GM19463 (cell line): ENCODE data around the gene TBCA.
"Not testable (repeated sequence)": the region's sequence is repeated elsewhere in the genome, so short reads cannot be mapped to it uniquely, and the experiment has no call there.

ENCODE experiments used
- ATAC-seq: cut with Tn5 transposase; IDR thresholded peaks from one replicate; pipeline ENCODE4 v1.9.1; 2021; ENCODE audit warnings: mild to moderate bottlenecking, moderate library complexity; ENCODE audit not compliant: unreplicated experiment

Gene TBCA

GRCh38 chr5:77718934-77719610 is 57.1 kb downstream of the TBCA start:
- peak; percentile 88 for ATAC-seq

GRCh38 chr5:77709993-77710685 is 66.0 kb downstream of the TBCA start:
- ATAC-seq = no peak

GRCh38 chr5:77709340-77709739 is 66.8 kb downstream of the TBCA start:
- ATAC-seq = no peak

- no peak for ATAC-seq
These were observed 68.3 kb downstream of the TBCA start for GRCh38 chr5:77707791-77708190.

GRCh38 chr5:77699569-77699968 is 76.6 kb downstream of the TBCA start:
- ATAC-seq = not testable (repeated sequence)

GRCh38 chr5:77698920-77699319 is 77.2 kb downstream of the TBCA start:
- no peak for ATAC-seq

- no peak for ATAC-seq
These were observed 78.4 kb downstream of the TBCA start for GRCh38 chr5:77697692-77698091.

GRCh38 chr5:77696120-77696519 is 80.0 kb downstream of the TBCA start:
- no peak for ATAC-seq

- ATAC-seq = no peak
These were observed 82.2 kb downstream of the TBCA start for GRCh38 chr5:77693913-77694312.

GRCh38 chr5:77683171-77683732 is 92.9 kb downstream of the TBCA start:
- no peak for ATAC-seq

- no peak for ATAC-seq
These were observed 105.6 kb downstream of the TBCA start for GRCh38 chr5:77670526-77670925.

GRCh38 chr5:77669677-77670076 is 106.5 kb downstream of the TBCA start:
- no peak for ATAC-seq

GRCh38 chr5:77663090-77663863 is 112.9 kb downstream of the TBCA start:
- no peak for ATAC-seq

GRCh38 chr5:77662635-77663034 is 113.5 kb downstream of the TBCA start:
- ATAC-seq = peak; percentile 71

GRCh38 chr5:77658662-77659061 is 117.5 kb downstream of the TBCA start:
- ATAC-seq = no peak

GRCh38 chr5:77651343-77651742 is 124.8 kb downstream of the TBCA start:
- no peak for ATAC-seq

- no peak for ATAC-seq
These were observed 125.5 kb downstream of the TBCA start for GRCh38 chr5:77650686-77651085.

- ATAC-seq = no peak
These were observed 126.4 kb downstream of the TBCA start for GRCh38 chr5:77649776-77650175.

- no peak for ATAC-seq
These were observed 130.0 kb downstream of the TBCA start for GRCh38 chr5:77645995-77646639.

- peak; percentile 80 for ATAC-seq
These were observed 130.8 kb downstream of the TBCA start for GRCh38 chr5:77645158-77645994.
